Osteocyte (in vitro differentiated cells): ENCODE results near the gene PRDM5. TPM values are rescaled to one million over a fixed set of nuclear protein-coding genes. Genes with fewer than 3 reads are reported as not detected.

Source experiments
- DNase-seq: peaks from one replicate; pipeline ENCODE4 v3.0.0; 2021; ENCODE audit warnings: mixed read lengths; ENCODE audit not compliant: unreplicated experiment; ENCODE audit errors: extremely low spot score
- H3K27ac Mint-ChIP-seq: one replicate; pipeline ENCODE4 v1.8.0; 2021; ENCODE audit warnings: mild to moderate bottlenecking, mixed read lengths; ENCODE audit not compliant: unreplicated experiment
- H3K27me3 Mint-ChIP-seq: one replicate; pipeline ENCODE4 v1.8.0; 2021; ENCODE audit warnings: mixed read lengths; ENCODE audit not compliant: unreplicated experiment
- H3K36me3 Mint-ChIP-seq: one replicate; pipeline ENCODE4 v1.8.0; 2021; ENCODE audit warnings: mixed read lengths; ENCODE audit not compliant: unreplicated experiment
- H3K4me1 Mint-ChIP-seq: one replicate; pipeline ENCODE4 v1.8.0; 2021; ENCODE audit warnings: mixed read lengths; ENCODE audit not compliant: unreplicated experiment
- H3K4me3 Mint-ChIP-seq: one replicate; pipeline ENCODE4 v1.8.0; 2021; ENCODE audit warnings: mild to moderate bottlenecking, moderate library complexity, mixed read lengths; ENCODE audit not compliant: unreplicated experiment
- H3K9me3 Mint-ChIP-seq: one replicate; pipeline ENCODE4 v1.8.0; 2021; ENCODE audit warnings: mixed read lengths; ENCODE audit not compliant: unreplicated experiment
- long read RNA-seq: library from polyadenylated mRNA; unstranded; transcript quantifications from one replicate; pipeline ENCODE4 v2.0.0, GENCODE V29; 2021
- total RNA-seq: library from RNA; stranded (reverse); gene quantifications from 2 replicates; pipeline ENCODE4 v1.2.1, GENCODE V29; 2021
- TF ChIP-seq, protein P1 (sequence below): fragments of 200-600 bp; sonication (generic); IDR thresholded peaks from 2 replicates; pipeline ENCODE4 v1.5.0; 2021; ENCODE audit warnings: antibody characterized with exemption, mild to moderate bottlenecking, moderate library complexity

The PRDM5 gene
- total RNA-seq: 9.4 and 10.2 TPM in 2 replicates
- long read RNA-seq, full-length matches to known transcripts: 11 of 26 reads
- long read RNA-seq, partial matches to known transcripts: 6 of 26 reads
- long read RNA-seq, other reads (novel, unspliced or antisense): 9 of 26 reads

DNA sequence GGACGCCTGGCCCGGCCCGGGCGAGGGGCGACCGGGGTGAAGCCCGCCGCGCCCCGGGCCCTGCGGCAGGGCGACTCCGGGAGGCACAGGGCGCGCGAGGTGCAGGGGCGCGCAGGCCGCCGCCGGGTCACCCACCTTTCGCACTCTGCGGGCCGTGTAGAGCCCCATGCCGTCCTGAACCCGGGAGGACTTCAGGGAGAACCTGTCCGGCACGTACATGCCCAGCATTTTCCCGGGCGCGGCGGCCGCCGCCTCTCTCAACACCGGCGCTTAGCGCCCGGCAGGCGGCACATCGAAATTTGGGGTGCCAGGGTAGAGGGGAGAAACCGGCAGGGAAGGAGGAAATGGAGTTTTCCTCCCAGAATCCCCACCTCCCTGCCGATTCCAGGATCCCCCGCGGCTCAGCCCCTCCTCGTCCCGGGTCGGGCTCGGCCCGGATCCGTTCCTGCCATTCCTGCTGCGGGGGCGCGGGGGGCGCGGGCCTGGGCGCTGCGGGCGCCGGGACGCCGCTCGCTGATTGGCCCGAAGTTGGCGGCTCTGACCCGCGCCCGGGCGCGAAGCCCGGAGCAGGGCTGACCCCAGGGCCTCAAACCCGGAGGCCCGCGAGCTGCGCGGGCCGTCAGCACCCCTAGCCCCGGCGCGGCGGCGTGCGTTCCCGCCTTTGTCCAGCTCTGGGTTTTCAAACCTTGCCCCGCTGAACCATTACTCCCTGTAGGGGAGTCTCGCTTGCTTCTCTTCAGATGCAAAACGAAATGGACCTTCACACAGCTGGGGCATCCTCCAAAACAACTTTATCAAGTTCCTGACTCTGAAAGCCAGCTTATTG is at the start of gene PRDM5:
PRDM5 (minus strand) TSS at position 346 of the 826 bp plus-strand sequence; CDS start at position 228, 118 bp downstream.
- TF ChIP-seq, protein P1, sequence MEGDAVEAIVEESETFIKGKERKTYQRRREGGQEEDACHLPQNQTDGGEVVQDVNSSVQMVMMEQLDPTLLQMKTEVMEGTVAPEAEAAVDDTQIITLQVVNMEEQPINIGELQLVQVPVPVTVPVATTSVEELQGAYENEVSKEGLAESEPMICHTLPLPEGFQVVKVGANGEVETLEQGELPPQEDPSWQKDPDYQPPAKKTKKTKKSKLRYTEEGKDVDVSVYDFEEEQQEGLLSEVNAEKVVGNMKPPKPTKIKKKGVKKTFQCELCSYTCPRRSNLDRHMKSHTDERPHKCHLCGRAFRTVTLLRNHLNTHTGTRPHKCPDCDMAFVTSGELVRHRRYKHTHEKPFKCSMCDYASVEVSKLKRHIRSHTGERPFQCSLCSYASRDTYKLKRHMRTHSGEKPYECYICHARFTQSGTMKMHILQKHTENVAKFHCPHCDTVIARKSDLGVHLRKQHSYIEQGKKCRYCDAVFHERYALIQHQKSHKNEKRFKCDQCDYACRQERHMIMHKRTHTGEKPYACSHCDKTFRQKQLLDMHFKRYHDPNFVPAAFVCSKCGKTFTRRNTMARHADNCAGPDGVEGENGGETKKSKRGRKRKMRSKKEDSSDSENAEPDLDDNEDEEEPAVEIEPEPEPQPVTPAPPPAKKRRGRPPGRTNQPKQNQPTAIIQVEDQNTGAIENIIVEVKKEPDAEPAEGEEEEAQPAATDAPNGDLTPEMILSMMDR: peak; percentile 43
- DNase-seq: peak; percentile 87

DNA sequence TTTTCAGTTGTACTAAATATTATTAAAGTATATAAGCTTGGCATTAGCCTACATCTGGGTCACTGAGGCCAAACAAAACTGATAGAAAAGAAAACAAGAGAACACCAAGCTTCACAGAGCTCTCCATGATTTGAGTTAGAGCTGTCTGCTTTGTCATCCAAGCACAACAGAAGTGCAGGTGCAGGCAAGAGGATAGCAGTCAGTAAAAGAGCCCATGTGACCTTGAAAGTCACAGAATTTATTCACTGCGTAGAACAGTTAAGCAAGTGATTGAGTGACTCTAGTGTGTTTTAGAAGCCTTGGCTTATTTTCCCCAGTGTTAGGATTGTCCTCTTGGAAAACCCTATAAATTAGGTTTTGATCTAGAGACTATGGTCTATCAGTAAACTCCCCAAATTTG is 49.4 kb upstream of the PRDM5 start:
- H3K9me3 Mint-ChIP-seq: no peaks in the 10 kb centered on the region
- H3K4me1 Mint-ChIP-seq: no peaks in the 10 kb centered on the region
- H3K4me3 Mint-ChIP-seq: no peak overlapping the region
- TF ChIP-seq, protein P1: no peak
- H3K36me3 Mint-ChIP-seq: no peaks in the 10 kb centered on the region
- H3K27me3 Mint-ChIP-seq: peaks cover 2% of the 10 kb centered on the region
- DNase-seq: no peak
- H3K27ac Mint-ChIP-seq: no peak overlapping the region

More for the DNA sequence above, at the start of gene PRDM5:
- Mint-ChIP-seq H3K27ac (peak within 1 kb of the TSS; percentile 90), H3K4me3 (peak within 1 kb of the TSS; percentile 88), H3K4me1 (peaks cover 13% of the 10 kb centered on the region), H3K9me3 (no peaks in the 10 kb centered on the region), H3K27me3 (no peaks in the 10 kb centered on the region), H3K36me3 (no peaks in the 10 kb centered on the region)

DNA sequence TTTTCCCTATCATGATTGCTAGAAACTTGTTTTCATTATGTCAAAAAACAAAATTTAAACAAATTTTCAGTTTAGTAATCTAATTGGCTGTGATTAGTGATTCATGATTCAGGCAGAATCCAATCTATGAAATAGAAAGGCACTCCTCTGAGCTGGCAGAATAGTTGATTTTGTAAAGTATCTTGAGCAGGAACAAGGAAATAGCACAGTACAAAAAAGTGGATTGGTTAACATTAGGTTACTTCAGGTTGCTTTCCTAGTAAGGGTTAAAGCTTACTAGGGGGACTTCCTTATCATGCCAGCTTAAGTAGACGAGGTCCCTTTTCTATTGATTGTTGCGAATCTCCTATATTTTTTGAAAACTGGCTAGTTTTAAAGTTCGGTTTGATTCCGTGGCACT is 43.4 kb upstream of the PRDM5 start:
- no peaks in the 10 kb centered on the region for H3K4me1 Mint-ChIP-seq
- no peaks in the 10 kb centered on the region for H3K9me3 Mint-ChIP-seq
- H3K27ac Mint-ChIP-seq: no peak overlapping the region
- no peak overlapping the region for H3K4me3 Mint-ChIP-seq
- H3K27me3 Mint-ChIP-seq: peaks cover 2% of the 10 kb centered on the region
- DNase-seq: no peak
- TF ChIP-seq, protein P1: no peak
- H3K36me3 Mint-ChIP-seq: no peaks in the 10 kb centered on the region

GRCh38 chr4:120964596-120964995 is 42.1 kb upstream of the PRDM5 start:
- Mint-ChIP-seq H3K36me3 (no peaks in the 10 kb centered on the region), H3K27ac (no peak overlapping the region), H3K4me3 (no peak overlapping the region)

DNA sequence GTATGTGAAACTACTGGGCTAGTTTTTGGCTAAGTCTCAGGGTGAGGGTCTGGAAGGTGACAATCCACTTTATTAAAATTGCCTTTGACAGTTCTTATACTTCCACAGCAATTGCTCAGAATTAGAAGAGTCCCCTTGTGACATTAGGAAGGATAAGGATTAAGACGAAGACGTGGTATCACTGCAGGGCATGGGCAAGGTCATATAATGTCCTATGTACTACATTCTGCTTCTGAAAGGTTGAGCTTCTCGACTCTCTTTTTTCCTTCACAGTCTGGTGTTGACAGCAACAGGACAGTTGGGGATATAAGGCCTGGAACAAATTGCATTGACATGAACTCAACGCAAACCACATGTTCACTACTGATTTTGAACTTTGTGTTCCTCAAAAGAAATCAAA is 40.9 kb upstream of the PRDM5 start:
- Mint-ChIP-seq H3K4me1 (no peaks in the 10 kb centered on the region), H3K27ac (no peak overlapping the region), H3K27me3 (peaks cover 2% of the 10 kb centered on the region), H3K4me3 (no peak overlapping the region), H3K9me3 (no peaks in the 10 kb centered on the region), H3K36me3 (no peaks in the 10 kb centered on the region)
- DNase-seq: no peak
- TF ChIP-seq, protein P1: no peak

More at GRCh38 chr4:120964596-120964995, 42.1 kb upstream of the PRDM5 start:
- no peak for DNase-seq
- TF ChIP-seq, protein P1: no peak
- Mint-ChIP-seq H3K4me1 (no peaks in the 10 kb centered on the region), H3K27me3 (peaks cover 2% of the 10 kb centered on the region), H3K9me3 (no peaks in the 10 kb centered on the region)
